ENCODE data around the gene RAB12.

GRCh38 chr18:8673256-8674209 lies 64.3 kb downstream of the RAB12 start:
- TF ChIP-seq CTCF (IDR thresholded peaks at IDR 0.05) = no peak
- no peak for TF ChIP-seq EP300 (IDR thresholded peaks at IDR 0.05)
- TF ChIP-seq POLR2A (IDR thresholded peaks at IDR 0.05) = no peak
- TF ChIP-seq POLR2AphosphoS5 (IDR thresholded peaks at IDR 0.05) = no peak

Data from upper lobe of left lung (tissue), 4 donors.